ENCODE data around the gene ADAMTS17. TPM values are rescaled to one million over a fixed set of nuclear protein-coding genes. Genes with fewer than 3 reads are reported as not detected.

Gene ADAMTS17
- total RNA-seq, 6 experiments from 2014 or later: 14.6 to 34.7 (median 24.2) TPM

- no peaks in the 10 kb centered on the region for H3K9me3 ChIP-seq
- ATAC-seq (no peak), DNase-seq (no peak)
- H3K36me3 ChIP-seq: no peaks in the 10 kb centered on the region
- H3K27ac ChIP-seq: no peak overlapping the region
- intact Hi-C loops (cut with DNase I): no loop called here
- H3K4me1 ChIP-seq: peaks cover 0 to 59% (median 29%) of the 10 kb centered on the region in 4 donors
- TF ChIP-seq POLR2A (IDR thresholded peaks at IDR 0.05) (no peak), CTCF (IDR thresholded peaks at IDR 0.05) (no peak)
- no peaks in the 10 kb centered on the region for H3K27me3 ChIP-seq
- H3K4me3 ChIP-seq: no peak overlapping the region
- 59% methylated on average over 3 of the region's 5 CpGs for WGBS (ENCODE audit: insufficient coverage, low coverage, low lambda C conversion rate, missing lambda C conversion rate)
These were observed 131.4 kb downstream of the ADAMTS17 start for GRCh38 chr15:100210338-100210737.

GRCh38 chr15:100208921-100209603 is 132.7 kb downstream of the ADAMTS17 start:
- no peak overlapping the region for H3K27ac ChIP-seq
- H3K4me3 ChIP-seq: no peak overlapping the region
- H3K27me3 ChIP-seq: no peaks in the 10 kb centered on the region
- DNase-seq (peak; percentile 52 to 94 (median 91)), ATAC-seq (peak; percentile 64 to 92 (median 88))
- no peaks in the 10 kb centered on the region for H3K9me3 ChIP-seq
- H3K4me1 ChIP-seq: peaks cover 0 to 46% (median 26%) of the 10 kb centered on the region in 4 donors
- 44% methylated on average over 12 of the region's 13 CpGs for WGBS (ENCODE audit: insufficient coverage, low coverage, low lambda C conversion rate, missing lambda C conversion rate)
- TF ChIP-seq CTCF (IDR thresholded peaks at IDR 0.05): no peak
- no peak for TF ChIP-seq POLR2A (IDR thresholded peaks at IDR 0.05)
- intact Hi-C loops (cut with DNase I): no loop called here
- H3K36me3 ChIP-seq: no peaks in the 10 kb centered on the region

GRCh38 chr15:100207053-100207452 is 134.7 kb downstream of the ADAMTS17 start:
- DNase-seq: no peak
- intact Hi-C loops (cut with DNase I): no loop called here
- H3K27me3 ChIP-seq: no peaks in the 10 kb centered on the region
- no peak for ATAC-seq
- TF ChIP-seq CTCF (IDR thresholded peaks at IDR 0.05) (no peak), POLR2A (IDR thresholded peaks at IDR 0.05) (no peak)
- H3K9me3 ChIP-seq: no peaks in the 10 kb centered on the region
- no peaks in the 10 kb centered on the region for H3K36me3 ChIP-seq
- no CpG with 5 or more reads among the region's 2 CpGs for WGBS (ENCODE audit: insufficient coverage, low coverage, low lambda C conversion rate, missing lambda C conversion rate)
- H3K4me1 ChIP-seq: peaks cover 0 to 35% (median 17%) of the 10 kb centered on the region in 4 donors
- H3K4me3 ChIP-seq: no peak overlapping the region
- H3K27ac ChIP-seq: no peak overlapping the region

- Histone ChIP-seq H3K27ac (no peak overlapping the region), H3K27me3 (no peaks in the 10 kb centered on the region), H3K9me3 (no peaks in the 10 kb centered on the region), H3K4me3 (no peak overlapping the region), H3K36me3 (no peaks in the 10 kb centered on the region), H3K4me1 (peaks cover 0 to 35% (median 17%) of the 10 kb centered on the region in 4 donors)
- no peak for DNase-seq
- WGBS (ENCODE audit: insufficient coverage, low coverage, low lambda C conversion rate, missing lambda C conversion rate): 85% methylated on average over 6 of the region's 7 CpGs
- no peak for ATAC-seq
- intact Hi-C loops (cut with DNase I): no loop called here
- TF ChIP-seq POLR2A (IDR thresholded peaks at IDR 0.05): no peak
- TF ChIP-seq CTCF (IDR thresholded peaks at IDR 0.05): no peak
These were observed 135.1 kb downstream of the ADAMTS17 start for GRCh38 chr15:100206643-100207042.

All from right lobe of liver (tissue), 6 donors.